ENCODE results near the gene MRPL45. TPM values are rescaled to one million over a fixed set of nuclear protein-coding genes. Genes with fewer than 3 reads are reported as not detected.

The MRPL45 gene
- total RNA-seq, 1 donor from 2014 or later = 25.7 TPM

DNA sequence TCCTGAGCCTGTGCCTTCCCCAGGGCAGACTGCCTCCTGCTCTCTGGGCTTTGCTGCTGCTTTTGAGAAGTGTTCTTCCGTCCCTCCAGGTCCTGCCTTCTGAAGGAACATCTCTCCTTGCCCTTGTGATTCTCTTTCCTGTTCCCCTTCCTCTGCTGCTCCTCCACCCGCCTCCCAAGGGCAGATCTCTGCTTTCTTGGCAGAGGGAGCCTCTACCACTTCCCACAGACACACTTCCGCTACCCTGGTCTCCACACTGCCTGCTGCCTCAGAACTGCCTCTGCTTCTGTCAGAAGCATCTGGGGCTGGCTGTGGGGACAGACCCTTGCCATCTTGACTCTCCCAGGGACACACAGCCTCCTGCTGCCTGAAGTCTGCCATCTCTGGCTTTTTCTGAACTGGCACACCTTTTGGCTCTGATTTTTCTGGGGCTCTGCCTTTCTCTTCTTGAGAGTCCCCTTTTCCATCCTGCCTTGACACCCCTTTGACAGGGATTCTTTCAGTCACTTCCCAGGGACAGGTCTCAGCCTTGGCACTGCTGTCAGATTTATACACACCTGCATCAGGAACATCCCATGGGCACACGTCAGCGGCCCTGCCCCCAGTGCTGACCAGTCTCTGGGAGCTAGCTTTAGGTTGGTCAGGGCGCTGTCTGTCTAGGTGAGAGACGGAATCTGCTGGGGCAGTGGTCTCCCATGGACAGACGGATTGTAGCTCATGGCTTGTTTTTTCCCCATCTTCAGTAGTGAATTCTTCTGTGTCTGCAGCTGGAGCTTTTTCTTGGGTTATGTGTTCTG, 30.2 kb downstream of the MRPL45 start:
- peaks cover 8% of the 10 kb centered on the region for H3K4me1 ChIP-seq
- peaks cover 14% of the 10 kb centered on the region for H3K36me3 ChIP-seq
- H3K4me3 ChIP-seq = no peak overlapping the region
- TF ChIP-seq, protein P1, sequence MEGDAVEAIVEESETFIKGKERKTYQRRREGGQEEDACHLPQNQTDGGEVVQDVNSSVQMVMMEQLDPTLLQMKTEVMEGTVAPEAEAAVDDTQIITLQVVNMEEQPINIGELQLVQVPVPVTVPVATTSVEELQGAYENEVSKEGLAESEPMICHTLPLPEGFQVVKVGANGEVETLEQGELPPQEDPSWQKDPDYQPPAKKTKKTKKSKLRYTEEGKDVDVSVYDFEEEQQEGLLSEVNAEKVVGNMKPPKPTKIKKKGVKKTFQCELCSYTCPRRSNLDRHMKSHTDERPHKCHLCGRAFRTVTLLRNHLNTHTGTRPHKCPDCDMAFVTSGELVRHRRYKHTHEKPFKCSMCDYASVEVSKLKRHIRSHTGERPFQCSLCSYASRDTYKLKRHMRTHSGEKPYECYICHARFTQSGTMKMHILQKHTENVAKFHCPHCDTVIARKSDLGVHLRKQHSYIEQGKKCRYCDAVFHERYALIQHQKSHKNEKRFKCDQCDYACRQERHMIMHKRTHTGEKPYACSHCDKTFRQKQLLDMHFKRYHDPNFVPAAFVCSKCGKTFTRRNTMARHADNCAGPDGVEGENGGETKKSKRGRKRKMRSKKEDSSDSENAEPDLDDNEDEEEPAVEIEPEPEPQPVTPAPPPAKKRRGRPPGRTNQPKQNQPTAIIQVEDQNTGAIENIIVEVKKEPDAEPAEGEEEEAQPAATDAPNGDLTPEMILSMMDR (IDR thresholded peaks at IDR 0.05) = no peak
- H3K9me3 ChIP-seq = no peaks in the 10 kb centered on the region
- DNase-seq (no peak), ATAC-seq (peak; percentile 65)
- peak overlapping the region; percentile 6 for H3K27ac ChIP-seq
- intact Hi-C loops (cut with DNase I) = no loop called here
- peaks cover 7% of the 10 kb centered on the region for H3K27me3 ChIP-seq

DNA sequence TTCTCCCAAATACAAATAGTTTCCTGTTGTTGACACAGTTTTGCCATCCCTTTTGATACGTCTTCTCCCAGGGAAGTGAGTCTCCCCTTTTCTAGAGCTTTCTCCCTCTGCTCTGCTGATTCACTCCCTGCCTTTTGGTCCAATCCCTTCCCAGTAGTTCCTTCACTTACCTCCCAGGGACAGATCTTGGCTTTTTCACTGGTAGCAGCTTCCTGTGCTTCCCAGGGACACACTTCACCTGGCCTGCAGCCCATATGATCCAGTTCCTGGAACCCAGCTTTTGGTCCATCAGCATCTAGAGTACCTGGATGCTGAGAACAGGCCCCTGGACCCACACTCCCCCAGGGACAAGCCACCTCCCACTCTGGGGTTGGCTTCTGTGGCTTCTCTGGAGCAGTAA, 31.0 kb downstream of the MRPL45 start:
- TF ChIP-seq, protein P1 (IDR thresholded peaks at IDR 0.05) = no peak
- intact Hi-C loops (cut with DNase I) = no loop called here
- no peak for ATAC-seq
- DNase-seq = no peak
- Histone ChIP-seq H3K36me3 (peaks cover 8% of the 10 kb centered on the region), H3K27ac (no peak overlapping the region), H3K4me1 (peaks cover 8% of the 10 kb centered on the region), H3K9me3 (no peaks in the 10 kb centered on the region), H3K27me3 (peaks cover 13% of the 10 kb centered on the region), H3K4me3 (no peak overlapping the region)

DNA sequence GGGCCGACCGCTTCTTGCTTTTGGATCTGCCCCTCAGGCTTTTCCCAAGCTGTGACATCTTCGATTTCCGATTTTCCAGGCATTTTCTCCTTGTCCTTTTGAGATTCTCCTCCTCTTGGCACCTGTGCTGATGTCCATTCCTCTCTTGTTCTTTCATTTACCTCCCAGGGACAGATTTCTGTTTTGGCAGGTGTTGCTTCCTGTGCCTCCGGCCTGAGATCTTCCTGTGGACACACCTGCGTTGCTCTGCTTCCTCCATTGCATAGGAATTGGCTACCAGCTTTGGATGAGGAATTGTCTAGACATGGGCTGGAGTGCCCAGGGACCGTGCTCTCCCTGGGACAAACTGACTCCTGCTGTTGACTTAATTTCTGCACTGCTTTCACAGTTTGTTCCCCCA, 31.7 kb downstream of the MRPL45 start:
- Histone ChIP-seq H3K4me1 (peaks cover 8% of the 10 kb centered on the region), H3K27ac (no peak overlapping the region), H3K36me3 (peaks cover 1% of the 10 kb centered on the region), H3K27me3 (peaks cover 15% of the 10 kb centered on the region), H3K4me3 (no peak overlapping the region), H3K9me3 (no peaks in the 10 kb centered on the region)
- intact Hi-C loops (cut with DNase I) = no loop called here
- DNase-seq = no peak
- ATAC-seq = no peak
- TF ChIP-seq, protein P1 (IDR thresholded peaks at IDR 0.05) = no peak

DNA sequence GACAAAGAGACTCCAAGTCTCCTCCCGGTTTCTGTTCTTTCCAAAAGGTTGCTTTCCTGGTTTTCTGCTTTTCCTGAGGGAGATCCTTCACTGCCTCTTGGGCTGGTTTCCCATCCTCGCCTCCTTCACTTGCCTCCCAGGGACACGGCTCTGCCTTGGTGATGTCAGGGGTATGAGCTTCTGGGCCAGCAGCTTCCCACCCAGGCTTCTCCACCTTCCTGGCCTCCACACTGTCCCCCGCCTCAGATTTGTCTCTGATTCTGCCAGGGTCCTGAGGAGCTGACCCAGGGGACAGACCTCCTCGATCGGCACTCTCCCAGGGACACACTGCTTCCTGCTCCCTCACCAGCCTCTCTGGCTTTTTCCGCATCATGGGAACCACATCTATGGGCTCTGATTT, 32.3 kb downstream of the MRPL45 start:
- Histone ChIP-seq H3K4me3 (no peak overlapping the region), H3K36me3 (no peaks in the 10 kb centered on the region), H3K9me3 (no peaks in the 10 kb centered on the region), H3K27ac (no peak overlapping the region), H3K27me3 (peaks cover 15% of the 10 kb centered on the region), H3K4me1 (peaks cover 8% of the 10 kb centered on the region)
- DNase-seq (no peak), ATAC-seq (no peak)
- intact Hi-C loops (cut with DNase I) = no loop called here
- TF ChIP-seq, protein P1 (IDR thresholded peaks at IDR 0.05) = no peak

DNA sequence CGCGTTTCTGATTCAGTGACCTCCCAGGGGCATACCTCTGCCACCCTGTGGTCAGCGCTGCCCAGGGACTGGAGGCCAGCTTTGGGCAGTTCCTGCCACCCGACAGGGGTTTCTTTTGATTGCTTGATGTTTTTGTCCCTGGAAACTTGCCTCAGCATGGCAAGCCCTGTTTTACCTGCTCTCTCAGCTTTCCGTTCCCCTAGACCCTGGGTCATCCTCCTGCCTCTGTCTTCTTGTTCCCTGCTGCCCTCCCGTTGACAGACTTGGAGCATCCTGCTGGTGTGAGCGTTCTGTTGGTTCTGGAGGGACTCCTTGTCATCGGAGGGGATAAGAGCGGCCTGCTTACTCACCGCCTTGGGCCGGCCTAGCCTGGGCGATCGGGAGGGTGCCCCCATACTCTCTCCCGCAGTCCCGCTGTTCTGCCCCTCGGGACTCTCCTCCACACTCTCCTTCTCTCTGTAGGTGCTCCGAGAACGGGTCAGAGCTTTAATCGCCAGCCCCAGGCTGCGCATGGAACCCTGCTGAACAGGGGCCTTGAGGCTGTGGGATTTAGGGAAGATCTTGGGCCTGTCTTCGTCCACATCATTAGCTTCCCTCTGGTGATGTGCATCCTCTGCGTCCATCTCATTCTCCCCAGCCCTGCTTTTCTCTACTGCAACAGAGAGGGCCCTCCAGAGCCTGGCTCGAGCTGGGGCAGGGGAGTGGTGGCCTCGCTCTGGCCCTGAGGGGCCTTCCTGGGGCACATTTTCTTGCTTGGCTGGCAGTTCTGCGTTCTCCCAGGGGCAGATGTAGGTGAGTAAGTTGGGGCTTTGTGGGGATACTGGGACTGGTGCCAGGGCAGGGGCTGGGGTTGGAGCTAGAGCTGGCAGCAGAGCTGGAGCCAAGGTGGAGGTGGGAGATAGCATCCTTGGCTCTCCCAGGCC, 33.1 kb downstream of the MRPL45 start:
- intact Hi-C loops (cut with DNase I) = no loop called here
- Histone ChIP-seq H3K27ac (no peak overlapping the region), H3K27me3 (peaks cover 15% of the 10 kb centered on the region), H3K4me1 (peaks cover 4% of the 10 kb centered on the region), H3K36me3 (no peaks in the 10 kb centered on the region), H3K9me3 (no peaks in the 10 kb centered on the region), H3K4me3 (no peak overlapping the region)
- peak; percentile 56 for DNase-seq
- ATAC-seq = no peak
- TF ChIP-seq, protein P1 (IDR thresholded peaks at IDR 0.05) = no peak
